T-helper 2 cell (primary cell): Measurements from ENCODE around the gene CLDN19.
"Not testable (repeated sequence)": the region's sequence is repeated elsewhere in the genome, so short reads cannot be mapped to it uniquely, and the experiment has no call there.

Experiments used
- DNase-seq, 5 experiments: peaks; one replicate each; pipeline versions ENCODE4 v3.0.0 to v3.0.0-alpha.2; 2012 to 2022

Gene CLDN19

DNA sequence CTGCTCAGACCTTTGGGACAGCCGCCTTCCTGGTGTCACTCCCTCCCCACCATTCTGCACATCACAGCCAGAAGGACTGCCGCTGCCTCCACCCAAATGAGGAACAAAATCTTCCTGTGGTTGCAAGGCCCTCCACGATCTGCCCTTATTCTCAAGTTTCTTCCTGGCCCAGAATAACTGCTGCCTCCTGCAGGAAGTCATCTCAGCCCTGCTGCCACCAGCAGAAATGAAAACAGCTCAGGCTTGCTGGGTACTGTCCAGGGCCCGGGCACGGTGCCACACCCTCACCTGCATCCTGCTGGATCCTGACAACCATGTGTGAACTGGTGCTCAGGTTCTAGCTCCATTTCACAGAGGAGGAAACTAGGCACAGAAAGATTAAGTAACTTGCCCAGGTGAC is 2.8 kb downstream of the CLDN19 start:
- peak in 1 of 5 experiments; percentile 16 for DNase-seq

DNA sequence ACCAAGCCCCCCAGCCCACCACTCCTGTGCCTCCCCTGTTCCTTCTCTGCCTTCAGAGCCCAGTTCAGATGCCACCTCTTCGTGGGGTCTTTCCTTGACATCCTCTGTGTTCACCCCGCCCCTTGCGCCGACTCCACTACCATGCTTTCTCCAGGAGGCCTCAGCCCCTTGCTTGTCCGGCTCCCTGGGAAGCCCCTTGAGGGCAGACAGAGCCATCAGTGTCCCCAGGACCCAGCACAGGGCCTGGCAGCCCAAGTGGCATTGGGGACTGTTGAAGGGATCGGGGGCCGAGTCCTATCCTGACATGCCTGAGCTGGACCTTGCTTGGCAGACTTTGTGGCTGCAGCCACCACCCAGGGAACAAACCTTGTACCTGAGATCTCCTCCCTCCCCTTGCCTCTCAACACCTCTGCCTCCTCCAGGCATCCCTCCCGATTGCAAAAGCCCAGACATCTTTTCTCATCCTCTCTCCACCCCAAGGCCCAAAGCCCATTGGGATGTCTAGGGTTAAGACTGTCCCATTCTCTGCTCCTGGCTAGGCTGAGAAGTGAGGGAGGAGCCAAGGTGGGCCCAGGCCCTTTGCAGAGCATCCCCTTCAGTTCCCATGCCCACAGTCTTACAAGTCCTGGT is 3.4 kb downstream of the CLDN19 start:
- DNase-seq, result no peak

GRCh38 chr1:42736152-42736551 is 3.9 kb downstream of the CLDN19 start:
- DNase-seq, result no peak

DNA sequence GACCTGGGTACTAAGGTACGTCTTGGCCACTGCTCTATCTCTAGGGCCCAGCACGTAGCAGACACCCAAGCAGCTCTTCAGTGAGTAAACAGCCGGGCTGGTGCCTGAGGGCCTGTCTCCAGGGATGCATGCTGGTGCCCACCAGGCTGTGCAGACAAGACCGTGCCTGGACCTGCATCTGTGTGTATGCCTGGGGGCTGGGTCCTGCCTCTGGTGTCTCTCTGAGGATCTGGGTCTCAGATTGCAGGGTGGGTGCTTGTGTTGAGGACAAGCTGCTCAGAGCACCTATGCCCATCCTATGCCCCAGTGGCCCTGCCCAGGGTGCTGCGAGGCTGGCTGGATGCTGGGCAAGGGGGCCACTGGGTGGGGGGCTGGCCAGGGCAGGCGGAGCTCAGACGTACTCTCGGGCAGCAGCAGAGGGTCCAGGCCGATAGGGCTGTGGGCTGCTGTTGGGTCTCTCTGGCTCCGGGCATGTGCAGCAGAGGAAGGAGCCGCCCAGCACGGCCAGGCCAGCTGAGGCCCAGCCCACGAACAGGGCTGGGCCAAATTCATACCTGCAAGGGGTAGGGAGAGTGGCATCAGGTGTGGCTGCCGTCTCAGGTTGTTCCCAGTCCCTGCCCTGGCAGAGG is 4.4 kb downstream of the CLDN19 start:
- DNase-seq, result no peak

DNA sequence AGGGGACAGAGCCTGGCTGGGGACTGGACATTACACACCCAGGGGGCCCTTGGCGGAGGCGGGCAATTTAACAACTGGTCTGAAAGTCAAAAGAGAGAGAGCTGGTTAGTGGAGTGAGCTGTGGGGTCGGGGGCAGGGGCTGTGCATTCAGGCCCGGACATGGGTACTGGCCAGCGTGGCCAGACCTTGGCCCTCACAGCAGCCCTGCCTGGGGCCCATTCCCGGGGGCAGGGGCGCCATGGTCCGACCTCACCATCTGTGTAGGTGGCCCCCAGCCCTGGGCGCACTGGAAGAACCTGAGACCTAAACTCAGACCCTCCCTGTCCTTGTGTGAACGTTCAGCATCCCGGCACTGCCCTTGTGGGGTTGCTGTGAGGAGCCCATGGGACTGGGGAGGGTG is 5.0 kb downstream of the CLDN19 start:
- no peak for DNase-seq

DNA sequence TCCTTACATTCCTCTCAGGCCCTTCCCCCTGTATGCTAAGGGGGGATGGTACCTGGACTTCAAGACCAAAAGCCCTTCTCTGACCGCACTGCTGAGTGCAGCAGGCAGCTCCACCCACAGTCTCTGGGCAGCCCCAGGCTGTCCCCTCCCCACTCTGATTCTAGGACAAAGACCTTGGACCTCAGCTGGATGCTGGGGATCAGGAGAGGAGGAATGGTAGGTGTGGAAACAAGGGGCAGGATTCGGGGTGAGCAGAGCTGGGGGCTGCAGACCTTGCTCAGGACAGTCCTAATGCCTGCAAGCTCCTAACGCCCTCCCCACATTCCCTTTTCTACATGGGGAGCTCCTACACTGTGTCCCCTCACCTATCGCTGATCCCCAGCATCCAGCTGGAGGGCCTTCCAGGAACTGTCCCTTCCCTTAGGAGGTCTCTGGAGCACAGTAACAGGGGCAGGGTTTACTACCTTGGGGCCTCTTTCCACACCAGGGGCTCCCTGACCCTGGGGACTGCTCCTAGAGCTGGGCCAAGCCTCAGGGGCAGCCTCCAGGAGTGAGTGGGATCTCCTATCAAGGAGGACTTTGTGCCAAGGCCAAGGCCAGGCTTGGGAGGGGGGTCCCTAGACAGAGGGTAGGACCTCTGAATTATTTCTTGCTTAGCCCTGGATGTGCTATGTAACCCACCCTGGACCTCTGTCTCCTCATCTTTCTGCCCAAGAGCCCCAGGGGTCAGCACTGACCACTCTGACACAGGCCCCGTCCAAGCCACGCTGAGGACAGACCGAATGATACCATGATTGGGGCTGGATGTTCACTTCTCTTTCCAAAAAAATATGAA is 5.6 kb downstream of the CLDN19 start:
- DNase-seq, result no peak

- DNase-seq, result no peak
These were observed 6.4 kb downstream of the CLDN19 start for GRCh38 chr1:42733415-42734200.

GRCh38 chr1:42732126-42732680 is 7.8 kb downstream of the CLDN19 start:
- no peak for DNase-seq

DNA sequence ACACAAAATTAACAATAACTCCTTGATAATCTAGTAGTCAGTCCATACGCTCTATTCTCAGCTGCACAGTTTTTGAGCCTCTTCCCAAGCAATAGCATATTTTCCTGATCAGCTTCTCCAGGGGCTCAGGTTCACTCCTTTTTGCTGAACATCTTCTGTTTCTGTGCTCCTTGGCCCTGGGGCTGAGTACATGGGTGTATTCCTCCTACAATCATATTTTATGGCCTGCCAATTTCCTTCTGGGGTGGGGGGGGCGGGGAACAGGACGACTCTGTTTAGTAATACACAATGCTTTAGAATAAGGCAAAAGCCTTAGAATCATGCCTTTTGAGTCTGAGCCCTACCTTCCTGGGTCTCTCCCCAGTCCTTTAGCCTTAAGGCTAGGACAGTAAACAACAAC is 8.5 kb downstream of the CLDN19 start:
- DNase-seq, result no peak

GRCh38 chr1:42730988-42731387 is 9.0 kb downstream of the CLDN19 start:
- peak in 2 of 5 experiments; percentile 23 to 45 for DNase-seq

DNA sequence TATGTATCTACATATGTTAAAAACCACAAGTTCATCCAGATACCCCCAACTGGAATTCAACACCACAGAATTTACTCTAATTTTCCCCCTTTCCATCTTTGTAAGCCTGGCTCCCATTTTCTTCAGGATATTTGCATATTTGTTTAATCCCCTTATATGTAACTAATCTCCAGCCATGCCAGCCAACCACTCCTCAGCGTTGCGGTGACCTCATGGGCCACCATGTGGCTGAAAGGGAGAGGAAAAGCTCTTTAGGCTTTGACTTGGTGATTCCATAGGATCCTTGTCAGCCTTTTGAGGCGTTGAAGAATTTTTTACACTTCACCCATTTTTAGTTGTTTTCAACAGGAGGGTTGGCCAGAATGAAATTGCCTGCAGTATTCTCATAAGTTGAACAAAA is 10.0 kb downstream of the CLDN19 start:
- DNase-seq, result no peak

DNA sequence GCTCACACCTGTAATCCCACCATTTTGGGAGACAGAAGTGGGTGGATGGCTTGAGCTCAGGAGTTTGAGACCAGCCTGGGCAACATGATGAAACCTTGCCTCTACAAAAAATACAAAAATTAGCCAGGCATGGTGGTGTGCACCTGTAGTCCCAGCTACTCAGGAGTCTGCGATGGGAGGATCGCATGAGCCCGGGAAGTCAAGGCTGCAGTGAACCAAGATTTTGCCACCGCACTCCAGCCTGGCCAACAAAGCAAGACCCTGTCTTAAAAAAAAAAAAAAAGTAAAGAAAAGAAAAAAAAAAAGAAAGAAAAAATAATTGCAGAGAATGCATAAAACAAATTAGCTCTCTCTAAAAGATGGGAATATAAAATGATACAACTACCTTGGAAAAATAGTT is 14.2 kb downstream of the CLDN19 start:
- DNase-seq, result not testable (repeated sequence)

DNA sequence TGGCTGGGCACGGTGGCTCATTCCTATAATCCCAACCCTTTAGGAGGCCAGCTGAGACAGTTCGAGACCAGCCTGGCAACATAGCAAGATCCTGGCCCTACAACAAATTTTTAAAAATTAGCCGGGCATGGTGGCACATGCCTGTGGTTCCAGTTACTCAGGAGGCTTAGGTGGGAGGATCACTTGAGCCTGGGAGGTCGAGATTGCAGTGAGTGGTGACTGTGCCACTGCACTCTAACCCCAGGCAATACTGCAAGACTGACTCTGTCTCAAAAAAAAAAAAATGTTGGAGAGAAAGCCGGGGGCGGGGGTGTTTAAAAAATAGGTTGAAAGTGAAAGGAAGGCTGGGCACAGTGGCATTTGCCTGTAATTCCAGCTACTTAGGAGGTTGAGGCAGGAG is 16.5 kb downstream of the CLDN19 start:
- no peak for DNase-seq

- not testable (repeated sequence) for DNase-seq
These were observed 17.6 kb downstream of the CLDN19 start for GRCh38 chr1:42722403-42722802.

DNA sequence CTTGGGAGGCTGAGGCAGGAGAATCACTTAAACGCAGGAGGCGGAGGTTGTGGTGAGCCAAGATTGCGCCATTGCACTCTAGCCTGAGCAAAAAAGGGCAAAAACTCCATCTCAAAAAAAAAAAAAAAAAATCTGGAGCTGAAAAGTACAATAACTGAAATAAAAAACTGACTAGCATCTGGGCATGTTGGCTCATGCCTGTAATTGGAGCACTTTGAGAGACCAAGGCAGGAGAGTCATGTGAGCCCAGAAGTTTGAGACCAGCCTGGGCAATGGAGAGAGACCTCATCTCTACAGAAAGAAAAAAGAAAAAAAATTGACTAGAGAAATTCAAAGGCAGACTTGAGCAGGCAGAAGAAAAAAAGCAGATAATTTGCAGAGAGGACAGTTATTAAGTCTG is 18.1 kb downstream of the CLDN19 start:
- DNase-seq, result no peak

- no peak for DNase-seq
These were observed 19.2 kb downstream of the CLDN19 start for GRCh38 chr1:42720868-42721267.

- not testable (repeated sequence) for DNase-seq
These were observed 25.6 kb downstream of the CLDN19 start for GRCh38 chr1:42714441-42714840.

DNA sequence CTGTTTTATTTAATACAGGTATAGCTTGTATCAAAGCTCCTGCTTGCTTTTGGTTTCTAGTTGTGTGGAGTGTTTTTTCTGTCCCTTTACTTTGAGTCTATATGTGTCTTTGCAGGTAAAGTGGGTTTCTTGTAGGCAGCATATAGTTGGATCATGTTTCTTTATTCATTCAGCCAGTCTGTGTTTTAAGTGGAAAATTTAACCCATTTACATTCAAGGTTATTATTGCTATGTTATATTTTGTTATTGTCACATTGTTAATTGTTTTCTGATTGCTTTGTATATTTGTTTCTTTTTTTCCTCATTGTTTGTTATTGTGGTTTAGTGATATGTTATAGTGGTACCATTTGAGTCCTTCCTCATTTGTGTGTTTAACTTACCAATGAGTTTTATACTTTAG is 26.7 kb downstream of the CLDN19 start:
- no peak for DNase-seq

GRCh38 chr1:42712808-42713207 is 27.2 kb downstream of the CLDN19 start:
- not testable (repeated sequence) for DNase-seq

GRCh38 chr1:42703888-42704464 is 36.1 kb downstream of the CLDN19 start:
- DNase-seq, result no peak

DNA sequence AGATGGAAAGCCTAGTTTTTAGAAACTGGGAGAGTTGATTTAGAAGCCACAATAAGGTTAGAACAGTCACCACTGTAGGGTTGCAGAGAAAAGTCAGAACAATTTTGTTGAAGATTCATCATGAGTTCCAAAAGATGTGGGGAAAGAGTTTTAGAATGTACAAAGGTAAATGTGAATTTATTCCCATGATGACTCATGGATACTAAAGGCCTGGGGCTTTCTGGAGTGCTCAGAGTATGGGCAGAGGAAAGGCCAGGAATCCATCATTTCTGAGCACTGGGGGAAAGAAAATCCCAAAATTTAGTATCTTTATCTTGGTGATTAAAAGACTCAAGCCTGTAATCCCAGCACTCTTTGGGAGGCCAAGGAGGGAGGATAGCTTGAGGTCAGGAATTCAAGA is 40.0 kb downstream of the CLDN19 start:
- no peak for DNase-seq

- no peak for DNase-seq
These were observed 41.8 kb downstream of the CLDN19 start for GRCh38 chr1:42698081-42698813.
